Measurements from ENCODE around the gene N4BP2L2. TPM values are rescaled to one million over a fixed set of nuclear protein-coding genes. Genes with fewer than 3 reads are reported as not detected.

Gene N4BP2L2
- total and polyA plus RNA-seq, 2 of the 8 experiments (the other 6 are each of a cell fraction or from before 2014, with no cell fraction given) = 14.6 to 67.6 TPM

- Histone ChIP-seq H3K14ac (ENCODE audit: insufficient read length) (no peak overlapping the region), H3K79me1 (ENCODE audit: low read depth, low read length) (no peaks in the 10 kb centered on the region), H3K79me2 (ENCODE audit: control insufficient read depth in 1 of 2, insufficient read depth in 2 of 2, low read length in 2 of 2) (no peaks in the 10 kb centered on the region), H3K27ac (ENCODE audit: low read depth, low read length) (no peak overlapping the region), H2BK20ac (ENCODE audit: low read length) (no peak overlapping the region), H3K4me1 (replicated peaks in 1 of 4; ENCODE audit: control insufficient read depth in 3 of 4, insufficient read depth in 4 of 4, low read length in 3 of 4) (peaks cover 0 to 2% (median 0%) of the 10 kb centered on the region in 4 experiments; a peak in 1 of 7 replicates), H3K56ac (replicated peaks; ENCODE audit: insufficient read length, low read depth, low read length) (no peak overlapping the region), H3K4me3 (ENCODE audit: extremely low read depth in 1 of 4, insufficient read depth in 2 of 4, low read depth in 3 of 4, low read length in 4 of 4) (no peak overlapping the region), H3K23ac (ENCODE audit: insufficient read length) (no peak overlapping the region), H3K9ac (replicated peaks in 1 of 4; ENCODE audit: extremely low read depth in 1 of 4, low read depth in 3 of 4, low read length in 3 of 4) (no peak overlapping the region), H4K91ac (replicated peaks; ENCODE audit: insufficient read length, low read length) (no peak overlapping the region), H3K4me2 (ENCODE audit: insufficient read depth in 1 of 2, low read depth in 2 of 2, low read length in 2 of 2) (no peak overlapping the region), H3K27me3 (replicated peaks in 1 of 4; ENCODE audit: control insufficient read depth in 3 of 4, extremely low read depth in 1 of 4, insufficient read depth in 3 of 4, low read length in 3 of 4) (no peaks in the 10 kb centered on the region), H3K36me3 (ENCODE audit: control insufficient read depth in 2 of 4, insufficient read depth in 4 of 4, low read length in 3 of 4) (no peaks in the 10 kb centered on the region), H3K4ac (replicated peaks; ENCODE audit: insufficient read length, low read depth, low read length) (no peak overlapping the region), H4K8ac (ENCODE audit: extremely low read depth, insufficient read depth, low read length) (no peak overlapping the region), H2BK5ac (ENCODE audit: low read depth, low read length) (no peak overlapping the region), H3K18ac (ENCODE audit: extremely low read depth, low read length) (no peak overlapping the region), H2BK12ac (ENCODE audit: low read depth, low read length) (no peak overlapping the region), H3K9me3 (ENCODE audit: insufficient read depth in 2 of 2, low read depth in 1 of 2, low read length in 1 of 2) (peaks cover 12 to 13% of the 10 kb centered on the region in 2 experiments), H4K20me1 (replicated peaks in 1 of 2; ENCODE audit: control insufficient read depth in 1 of 2, insufficient read depth in 2 of 2, low read length in 2 of 2) (no peaks in the 10 kb centered on the region), H2AFZ (ENCODE audit: low read length) (no peak overlapping the region), H3K23me2 (ENCODE audit: low read depth, low read length) (peaks cover 4% of the 10 kb centered on the region; the same call in 1 of the 2 replicates), H2AK5ac (ENCODE audit: low read depth, low read length) (no peak overlapping the region), H2BK15ac (ENCODE audit: low read length) (no peak overlapping the region), H4K5ac (ENCODE audit: insufficient read length, low read depth, low read length) (no peak overlapping the region), H2BK120ac (replicated peaks; ENCODE audit: low read depth, low read length) (no peak overlapping the region)
- POLR2A ChIA-PET (ENCODE audit: partially characterized antibody) = interaction anchor here (0.7 kb wide), 2 partner anchors 10 to 42 kb away, joined by 3 to 4 read pairs; partner anchors contain the start of gene N4BP2L2
- DNase-seq (ENCODE audit: low read depth in 1 of 2, low spot score in 2 of 2) (no peak), FAIRE-seq (no peak)
- no peak for TF ChIP-seq TEAD4 (IDR thresholded peaks at IDR 0.05; ENCODE audit: low read depth, low read length)
- peak in 1 of 2 experiments; percentile 36; a peak in 2 of 4 replicates for TF ChIP-seq RAD21 (IDR thresholded peaks at IDR 0.05 in 1 of 2, conservative IDR thresholded peaks at IDR 0.05 in 1 of 2; ENCODE audit: low read depth in 2 of 2, low read length in 2 of 2)
- TF ChIP-seq GTF2F1 (IDR thresholded peaks at IDR 0.05; ENCODE audit: borderline replicate concordance, low read depth, low read length) = no peak
- no peak for TF ChIP-seq BACH1 (IDR thresholded peaks at IDR 0.05; ENCODE audit: low read length)
- no peak for TF ChIP-seq KDM4A (IDR thresholded peaks at IDR 0.05; ENCODE audit: low read depth, low read length, severe bottlenecking)
- TF ChIP-seq, protein P1, sequence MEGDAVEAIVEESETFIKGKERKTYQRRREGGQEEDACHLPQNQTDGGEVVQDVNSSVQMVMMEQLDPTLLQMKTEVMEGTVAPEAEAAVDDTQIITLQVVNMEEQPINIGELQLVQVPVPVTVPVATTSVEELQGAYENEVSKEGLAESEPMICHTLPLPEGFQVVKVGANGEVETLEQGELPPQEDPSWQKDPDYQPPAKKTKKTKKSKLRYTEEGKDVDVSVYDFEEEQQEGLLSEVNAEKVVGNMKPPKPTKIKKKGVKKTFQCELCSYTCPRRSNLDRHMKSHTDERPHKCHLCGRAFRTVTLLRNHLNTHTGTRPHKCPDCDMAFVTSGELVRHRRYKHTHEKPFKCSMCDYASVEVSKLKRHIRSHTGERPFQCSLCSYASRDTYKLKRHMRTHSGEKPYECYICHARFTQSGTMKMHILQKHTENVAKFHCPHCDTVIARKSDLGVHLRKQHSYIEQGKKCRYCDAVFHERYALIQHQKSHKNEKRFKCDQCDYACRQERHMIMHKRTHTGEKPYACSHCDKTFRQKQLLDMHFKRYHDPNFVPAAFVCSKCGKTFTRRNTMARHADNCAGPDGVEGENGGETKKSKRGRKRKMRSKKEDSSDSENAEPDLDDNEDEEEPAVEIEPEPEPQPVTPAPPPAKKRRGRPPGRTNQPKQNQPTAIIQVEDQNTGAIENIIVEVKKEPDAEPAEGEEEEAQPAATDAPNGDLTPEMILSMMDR (IDR thresholded peaks at IDR 0.05; ENCODE audit: control extremely low read depth in 1 of 3, insufficient read depth in 1 of 3, low read depth in 1 of 3, low read length in 3 of 3) = peak in 2 of 3 experiments; percentile 4 to 15; a peak in 2 of 4 replicates
- no peak for TF ChIP-seq MAFK (IDR thresholded peaks at IDR 0.05; ENCODE audit: low read depth, low read length)
- CTCF ChIA-PET (ENCODE audit: partially characterized antibody) = interaction anchor here (0.6 to 3.8 kb wide), 34 partner anchors 11 to 1496 kb away, joined by 3 to 20 read pairs (median 4); partner anchors contain the start of gene N4BP2L2
- 79% methylated on average over 3 of the region's 3 CpGs; no CpG with 5 or more reads in 1 of the 2 experiments for WGBS, 2 experiments (ENCODE audit: extremely low coverage in 1 of 2, insufficient coverage in 1 of 2, insufficient read length in 1 of 2, insufficient replicate concordance in 2 of 2, low coverage in 1 of 2, low lambda C conversion rate in 2 of 2, missing lambda C conversion rate in 1 of 2)
These were observed 42.7 kb upstream of the N4BP2L2 start for GRCh38 chr13:32581177-32581786.
